GM21786 (cell line): Measurements from ENCODE around the gene EHBP1.
"Not testable (repeated sequence)": the region's sequence is repeated elsewhere in the genome, so short reads cannot be mapped to it uniquely, and the experiment has no call there.

Source experiments
- ATAC-seq: cut with Tn5 transposase; IDR thresholded peaks from one replicate; pipeline ENCODE4 v1.9.1; 2021; ENCODE audit not compliant: unreplicated experiment

EHBP1 gene

GRCh38 chr2:62732262-62732777 lies 26.8 kb downstream of the EHBP1 start:
- ATAC-seq, result no peak

GRCh38 chr2:62733546-62733945 lies 28.0 kb downstream of the EHBP1 start:
- no peak for ATAC-seq

- ATAC-seq, result no peak
Observed at GRCh38 chr2:62736899-62737559, 31.5 kb downstream of the EHBP1 start.

GRCh38 chr2:62738981-62739936 lies 33.7 kb downstream of the EHBP1 start:
- no peak for ATAC-seq

- no peak for ATAC-seq
Observed at GRCh38 chr2:62740221-62740620, 34.7 kb downstream of the EHBP1 start.

GRCh38 chr2:62741127-62741526 lies 35.6 kb downstream of the EHBP1 start:
- no peak for ATAC-seq

GRCh38 chr2:62741954-62742722 lies 36.6 kb downstream of the EHBP1 start:
- no peak for ATAC-seq

- peak; percentile 48 for ATAC-seq
Observed at GRCh38 chr2:62743506-62743905, 38.0 kb downstream of the EHBP1 start.

GRCh38 chr2:62744603-62745002 lies 39.1 kb downstream of the EHBP1 start:
- ATAC-seq, result no peak

GRCh38 chr2:62745891-62746481 lies 40.5 kb downstream of the EHBP1 start:
- no peak for ATAC-seq

GRCh38 chr2:62747169-62747568 lies 41.7 kb downstream of the EHBP1 start:
- ATAC-seq, result no peak

- ATAC-seq, result no peak
Observed at GRCh38 chr2:62747876-62748275, 42.4 kb downstream of the EHBP1 start.

GRCh38 chr2:62749111-62749510 lies 43.6 kb downstream of the EHBP1 start:
- not testable (repeated sequence) for ATAC-seq

GRCh38 chr2:62757029-62757428 lies 51.5 kb downstream of the EHBP1 start:
- ATAC-seq, result no peak

- no peak for ATAC-seq
Observed at GRCh38 chr2:62760026-62760425, 54.5 kb downstream of the EHBP1 start.

- ATAC-seq, result no peak
Observed at GRCh38 chr2:62760555-62760954, 55.0 kb downstream of the EHBP1 start.

- ATAC-seq, result no peak
Observed at GRCh38 chr2:62765619-62766376, 60.3 kb downstream of the EHBP1 start.

- ATAC-seq, result no peak
Observed at GRCh38 chr2:62768615-62769014, 63.1 kb downstream of the EHBP1 start.

- no peak for ATAC-seq
Observed at GRCh38 chr2:62770629-62771028, 65.1 kb downstream of the EHBP1 start.
